NOMO-1 treated with DMSO at 0.1 percent for 48 hours (cell line): ENCODE measurements around the gene ATXN7L1.
"Not testable (repeated sequence)": the region's sequence is repeated elsewhere in the genome, so short reads cannot be mapped to it uniquely, and the experiment has no call there.

Experiments used
- DNase-seq: peaks from one replicate; lab custom pipeline; 2025; ENCODE audit not compliant: unreplicated experiment; lab: John Stamatoyannopoulos, UW

Gene ATXN7L1

DNA sequence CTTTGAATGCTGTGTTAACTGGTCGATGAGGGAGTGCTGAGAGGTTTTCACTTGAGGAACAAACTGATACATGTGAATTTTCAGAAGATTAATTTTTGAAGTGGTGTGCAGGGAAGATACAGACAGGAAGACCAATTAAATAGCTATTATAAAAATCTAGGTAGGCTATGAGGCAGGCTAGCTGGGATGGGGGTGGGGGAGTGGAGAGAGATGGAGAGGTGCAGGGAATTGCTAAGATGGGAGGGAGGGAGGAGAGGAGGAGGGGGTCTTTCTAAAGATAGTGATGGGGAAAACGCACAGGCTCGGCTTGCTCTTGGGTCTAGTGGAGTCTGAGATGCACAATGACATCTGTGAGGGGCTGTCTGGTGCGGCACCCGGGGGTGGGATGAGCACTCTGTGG is 15.2 kb downstream of the ATXN7L1 start:
- no peak for DNase-seq

DNA sequence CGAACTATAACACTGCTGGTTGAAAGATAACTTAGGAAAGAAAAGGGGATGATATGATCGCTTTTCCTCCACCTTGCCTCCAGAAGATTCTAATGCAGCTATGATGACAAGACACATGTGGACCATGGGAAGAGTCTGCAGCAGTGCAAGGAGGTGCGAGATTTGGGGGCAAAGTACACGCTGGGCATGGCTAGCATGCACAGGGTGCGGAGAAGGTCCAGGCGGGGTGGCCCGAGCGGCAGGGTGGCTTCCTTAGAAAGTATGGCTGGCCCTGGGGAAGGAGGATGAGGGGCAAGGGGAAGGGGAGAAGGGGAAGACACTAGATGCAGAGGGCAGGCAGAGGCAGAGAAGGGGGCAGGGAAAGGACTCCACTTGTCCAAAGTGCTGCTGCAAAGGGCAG is 15.6 kb downstream of the ATXN7L1 start:
- DNase-seq, result no peak

DNA sequence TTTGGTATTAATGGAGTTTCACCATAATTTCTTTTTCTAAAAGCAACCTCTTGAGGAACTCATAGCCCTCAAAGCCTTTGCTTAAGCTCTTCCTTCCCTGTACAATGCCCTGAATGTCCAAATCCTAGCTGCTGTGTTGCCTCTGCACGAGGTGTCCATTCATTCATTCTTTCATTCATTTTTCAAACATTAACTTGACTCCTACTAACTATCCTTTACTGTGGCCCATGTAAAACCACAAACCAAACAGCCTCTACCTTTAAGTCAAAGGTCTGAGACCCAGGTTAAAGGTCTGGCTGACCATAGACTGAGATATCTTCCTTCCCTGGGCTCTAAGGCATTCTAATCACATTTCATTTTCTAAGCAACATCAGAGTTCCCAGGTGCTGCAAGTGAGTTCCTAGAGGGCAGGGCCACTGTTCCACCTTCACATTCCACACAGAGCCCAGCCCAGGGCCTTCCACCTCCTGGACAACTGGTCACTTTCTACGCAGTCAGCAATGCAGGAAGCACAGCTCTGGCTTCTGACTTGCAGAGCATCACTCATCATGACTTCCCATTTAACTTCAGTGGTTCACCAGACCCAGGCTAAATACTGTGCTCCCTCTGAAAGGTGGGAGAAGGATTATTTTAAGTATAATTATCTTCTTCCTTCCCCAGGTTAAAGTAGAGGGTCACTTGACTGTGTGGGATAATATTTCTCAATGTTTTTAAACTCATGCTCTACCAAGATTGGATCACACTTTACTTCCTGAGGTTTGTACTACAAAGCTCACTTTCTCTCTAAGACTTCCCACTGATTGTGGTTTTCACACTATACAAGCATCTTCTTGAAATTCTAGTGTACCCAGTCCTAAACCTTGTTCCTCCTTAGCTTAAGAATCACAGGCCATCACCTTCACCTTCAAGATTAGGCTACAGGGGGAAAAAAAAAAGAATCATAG is 19.1 kb downstream of the ATXN7L1 start:
- DNase-seq, result no peak

DNA sequence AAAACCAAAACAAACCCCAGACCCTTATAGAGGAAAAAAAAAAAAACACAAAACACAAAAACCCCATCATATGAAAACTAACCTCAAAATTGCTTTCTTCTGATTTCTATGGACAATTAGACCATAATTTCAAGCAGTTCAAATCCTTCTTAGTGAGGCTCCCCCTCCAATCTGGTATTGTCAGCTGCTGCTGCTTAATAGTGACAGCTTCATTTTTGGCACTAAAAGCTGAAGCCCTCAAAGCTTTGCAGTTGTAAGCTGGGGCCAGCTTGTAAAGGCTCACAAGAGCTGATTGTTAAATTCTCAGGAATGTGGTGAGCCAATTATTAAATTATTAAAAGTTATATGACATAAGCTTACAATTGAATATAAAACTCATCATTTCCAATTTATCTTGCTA is 21.9 kb downstream of the ATXN7L1 start:
- no peak for DNase-seq

DNA sequence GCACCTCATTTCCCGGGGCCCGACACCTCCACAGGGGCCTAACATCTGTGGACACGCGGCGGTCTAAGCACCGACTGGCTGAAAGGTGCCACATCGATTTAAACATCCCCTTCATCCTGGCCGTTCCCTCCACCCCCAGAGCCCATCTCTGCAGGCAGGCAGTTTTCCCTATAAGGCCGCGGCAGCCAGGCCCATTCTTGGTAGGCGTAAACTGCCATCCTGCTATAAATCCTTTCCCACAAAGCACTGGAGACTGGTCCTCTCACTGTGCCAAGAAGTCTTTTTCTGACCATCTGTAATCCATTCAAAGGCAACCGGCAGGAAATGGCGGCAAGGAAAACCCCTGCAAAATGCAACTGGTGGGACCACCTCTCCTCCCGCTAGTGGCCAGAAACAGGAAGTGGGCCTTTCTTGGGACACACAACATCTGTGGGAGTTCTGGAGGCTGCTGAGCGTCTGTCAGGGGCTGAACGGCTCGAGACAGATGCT is 22.4 kb downstream of the ATXN7L1 start:
- no peak for DNase-seq

DNA sequence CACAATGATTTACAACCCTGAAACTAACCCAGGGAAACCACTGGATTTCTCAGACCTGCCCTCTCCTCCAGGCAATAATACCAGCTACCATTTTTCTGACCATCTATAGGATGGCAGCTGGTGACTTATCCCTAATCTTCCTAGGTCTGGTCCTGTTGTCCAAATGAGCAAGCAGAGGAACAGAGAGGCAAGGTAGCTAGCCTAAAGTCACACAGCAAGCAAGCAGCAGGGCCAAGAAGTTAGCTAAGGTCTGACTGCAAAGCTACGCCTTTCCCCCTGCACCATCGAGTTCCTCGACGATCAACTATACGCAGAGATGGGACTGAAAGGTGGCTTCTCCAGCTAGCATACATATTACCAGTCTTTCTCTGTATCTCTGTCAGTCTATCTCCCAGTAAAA is 25.3 kb downstream of the ATXN7L1 start:
- DNase-seq, result no peak

DNA sequence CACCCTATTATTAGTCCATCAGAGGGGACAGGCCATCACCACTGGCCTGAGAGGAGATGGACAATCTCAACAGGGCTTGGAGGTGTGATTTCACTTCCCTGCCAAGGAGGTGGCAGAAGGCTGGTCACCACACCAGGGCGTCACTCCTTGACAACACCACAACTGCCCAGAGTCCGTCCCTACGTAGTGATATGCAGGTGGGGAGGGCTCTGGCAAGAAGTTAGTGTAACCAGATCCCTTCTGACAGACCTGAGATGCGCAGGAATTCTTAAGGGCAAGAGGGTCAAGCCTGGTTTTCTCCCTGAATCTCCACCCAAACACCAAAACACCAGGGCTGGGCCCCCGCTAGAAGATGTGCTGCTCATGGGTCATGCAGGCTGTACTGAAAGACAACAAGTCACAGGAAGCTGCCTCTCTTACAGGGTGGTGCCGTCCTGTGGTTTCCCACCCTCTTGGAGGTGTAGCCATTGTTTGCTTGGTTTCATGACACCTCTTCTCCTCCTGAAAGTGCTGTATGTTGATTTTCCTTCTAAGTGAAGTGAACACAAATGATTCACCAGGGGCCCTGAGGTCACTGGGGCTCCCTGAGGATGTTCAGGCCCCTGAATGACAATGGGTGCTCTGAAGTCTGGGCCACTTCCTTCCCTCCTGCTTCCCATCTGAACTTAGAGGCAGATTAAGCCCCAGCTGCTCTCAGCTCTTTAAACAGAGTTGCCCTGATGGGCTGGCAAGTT is 27.1 kb downstream of the ATXN7L1 start:
- DNase-seq, result no peak

DNA sequence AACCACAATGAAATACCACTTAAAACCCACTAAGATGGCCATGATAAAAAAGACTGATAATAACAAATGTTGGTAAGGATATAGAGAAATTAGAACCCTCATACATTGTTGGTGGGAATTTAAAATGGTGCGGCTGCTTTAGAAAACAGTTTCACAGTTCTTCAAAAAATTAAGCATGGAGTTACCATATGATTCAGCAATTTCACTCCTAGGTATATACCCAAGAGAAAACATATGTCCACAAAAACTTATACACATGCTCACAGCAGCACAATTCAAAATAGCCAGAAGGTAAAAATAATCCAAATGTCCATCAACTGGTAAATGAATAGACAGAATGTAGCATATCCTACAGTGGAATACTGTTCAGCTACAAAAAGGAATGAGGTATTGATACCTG is 30.0 kb downstream of the ATXN7L1 start:
- no peak for DNase-seq

DNA sequence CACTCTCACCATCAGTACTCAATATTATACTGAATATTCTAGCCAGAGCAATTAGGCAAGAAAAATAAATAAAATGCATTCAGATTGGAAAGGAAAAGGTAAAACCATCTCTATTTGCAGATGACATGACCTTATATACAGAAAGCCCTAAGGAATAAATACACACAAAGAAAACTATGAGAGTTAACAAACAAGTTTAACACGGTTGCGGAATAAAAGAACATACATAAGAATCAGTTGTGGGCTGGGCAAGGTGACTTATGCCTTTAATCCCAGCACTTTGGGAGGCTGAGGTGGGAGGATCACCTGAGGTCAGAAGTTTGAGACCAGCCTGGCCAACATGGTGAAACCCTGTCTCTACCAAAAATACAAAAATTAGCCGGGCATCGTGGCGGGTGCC is 31.7 kb downstream of the ATXN7L1 start:
- DNase-seq, result not testable (repeated sequence)

DNA sequence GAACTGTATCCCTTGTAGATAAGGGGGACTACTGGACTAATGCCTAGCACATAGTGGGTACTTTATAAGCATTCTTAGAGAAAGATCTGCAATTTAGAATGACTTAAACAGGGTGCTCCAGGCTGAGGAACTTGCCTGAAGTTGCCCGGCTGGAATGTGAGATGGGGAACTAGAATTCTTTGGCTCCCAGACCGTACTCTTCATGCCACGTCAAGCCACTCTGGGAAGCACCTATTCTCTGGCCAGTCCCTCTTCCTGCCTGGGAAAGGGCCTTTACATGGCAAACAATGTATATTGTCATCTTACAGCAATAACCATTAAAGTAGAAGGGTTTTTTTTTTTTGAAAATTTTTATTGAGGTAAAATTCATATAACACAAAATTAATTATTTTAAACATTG is 34.5 kb downstream of the ATXN7L1 start:
- DNase-seq, result no peak

DNA sequence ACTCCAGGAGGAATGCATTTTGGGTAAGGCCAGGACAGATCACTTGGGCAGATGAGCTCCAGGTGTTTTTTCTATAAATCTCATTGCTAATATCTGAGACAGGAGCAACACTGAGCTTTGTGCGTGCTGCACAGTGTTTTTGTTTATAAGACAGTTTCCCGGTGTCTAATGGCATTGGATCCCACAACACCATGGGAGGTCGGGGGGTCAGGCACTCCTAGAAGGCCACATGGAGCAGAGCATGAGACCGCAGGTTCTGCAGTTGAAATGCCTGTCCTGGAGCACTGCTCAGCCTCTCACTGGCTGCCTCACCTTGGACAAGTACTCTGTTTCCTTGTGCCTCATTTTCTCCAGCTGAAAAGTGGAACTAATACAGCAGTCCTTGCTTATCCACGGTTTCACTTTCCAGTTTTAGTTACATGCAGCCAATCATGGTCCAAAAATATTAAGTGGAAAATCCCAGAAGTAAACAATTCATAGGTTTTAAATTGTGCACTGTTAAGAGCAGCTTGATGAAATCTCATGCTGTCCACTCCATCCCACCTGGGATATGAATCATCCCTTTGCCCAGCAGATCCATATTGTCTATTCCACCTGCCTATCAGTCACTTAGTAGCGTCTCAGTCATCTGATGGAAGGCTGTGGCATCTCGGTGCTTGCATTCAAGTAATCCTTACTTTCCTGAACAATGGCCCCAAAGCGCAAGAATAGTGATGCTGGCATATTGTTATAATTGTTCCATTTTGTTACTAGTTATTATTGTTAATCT is 35.2 kb downstream of the ATXN7L1 start:
- DNase-seq, result no peak

DNA sequence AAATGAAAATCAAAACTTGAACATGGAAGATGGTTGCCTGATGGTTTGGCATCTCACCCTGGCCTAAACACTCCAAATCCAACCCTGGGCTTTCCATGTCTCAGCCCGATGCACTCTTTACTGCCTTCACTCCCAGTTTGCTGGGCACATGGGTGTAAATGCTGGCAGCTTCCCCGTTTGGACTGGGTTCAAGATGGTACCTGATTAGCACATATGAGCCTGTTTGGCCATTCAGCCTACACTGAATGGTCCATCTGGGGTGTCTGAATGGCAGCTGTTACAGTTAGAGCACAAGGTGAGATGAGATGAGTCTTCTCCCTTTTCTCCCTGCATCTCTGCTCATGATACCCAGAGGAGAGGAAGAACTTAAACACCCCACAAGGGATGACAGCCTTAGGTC is 37.1 kb downstream of the ATXN7L1 start:
- DNase-seq, result no peak

DNA sequence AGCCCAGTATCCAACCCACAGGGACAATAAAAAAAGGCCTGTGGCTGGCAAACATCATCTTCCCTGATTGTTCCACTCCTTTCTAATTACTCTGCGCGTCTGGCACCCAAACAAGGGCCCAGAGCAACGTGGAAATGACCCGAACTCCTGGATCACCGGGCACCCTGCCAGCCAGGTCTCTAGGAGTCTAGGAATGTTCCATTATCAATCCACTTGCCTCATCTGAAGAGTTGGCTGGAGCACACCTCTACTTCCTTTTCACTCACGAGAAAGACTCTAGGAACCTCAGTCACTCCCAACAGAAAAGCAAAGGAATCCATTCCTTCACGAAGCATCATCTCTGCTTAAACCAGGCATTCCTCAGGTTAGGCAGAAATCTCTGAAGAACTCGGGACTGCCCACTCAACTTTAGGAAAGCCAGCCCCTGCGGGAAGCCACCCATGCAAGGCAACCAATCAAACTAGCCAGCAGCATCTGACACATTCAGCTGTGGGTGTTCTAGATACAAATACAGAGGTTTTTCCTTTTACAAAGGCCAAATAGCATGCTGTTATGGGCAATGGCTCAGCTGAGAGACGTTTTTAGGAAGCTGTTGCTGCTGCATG is 37.7 kb downstream of the ATXN7L1 start:
- DNase-seq, result no peak

DNA sequence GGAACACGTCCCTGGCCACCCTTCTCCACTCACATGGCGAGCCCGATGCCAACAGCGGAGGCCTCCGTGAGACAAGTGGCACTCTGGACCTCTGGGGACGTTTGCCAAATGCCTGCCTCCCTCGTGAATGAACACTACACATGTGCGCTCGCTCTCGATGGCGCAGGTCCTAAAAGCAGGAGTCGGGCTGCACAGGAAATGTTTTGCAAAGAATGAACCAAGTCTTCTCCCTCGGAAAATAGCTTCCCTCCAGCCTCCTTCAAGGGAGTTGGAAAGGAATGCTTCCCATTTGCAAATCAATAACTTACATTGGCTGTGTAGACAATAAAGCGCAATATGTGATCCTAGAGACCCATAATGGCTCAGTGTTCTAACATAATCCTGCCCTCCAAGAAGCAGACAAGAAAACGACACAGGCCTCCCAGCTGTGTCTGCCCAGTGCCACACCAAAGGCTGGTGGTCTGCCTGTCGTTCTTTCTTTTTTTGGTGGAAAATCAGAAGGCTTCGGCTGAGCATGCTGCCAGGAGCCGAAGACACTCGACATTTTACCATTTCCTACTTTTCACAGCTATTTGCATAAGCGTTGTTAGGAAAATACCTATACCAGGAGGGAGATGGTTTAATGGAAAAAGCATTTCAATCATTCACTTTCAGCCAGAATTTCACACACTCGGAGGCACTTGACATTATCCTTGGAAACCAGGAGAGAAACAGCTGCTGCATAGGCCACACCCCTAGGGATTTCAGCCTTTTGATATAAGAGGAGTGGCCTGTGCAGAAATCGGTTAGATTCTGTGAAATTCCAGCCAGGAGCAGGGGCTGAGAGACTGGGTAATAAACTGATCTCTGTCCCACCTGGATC is 38.4 kb downstream of the ATXN7L1 start:
- DNase-seq, result no peak

DNA sequence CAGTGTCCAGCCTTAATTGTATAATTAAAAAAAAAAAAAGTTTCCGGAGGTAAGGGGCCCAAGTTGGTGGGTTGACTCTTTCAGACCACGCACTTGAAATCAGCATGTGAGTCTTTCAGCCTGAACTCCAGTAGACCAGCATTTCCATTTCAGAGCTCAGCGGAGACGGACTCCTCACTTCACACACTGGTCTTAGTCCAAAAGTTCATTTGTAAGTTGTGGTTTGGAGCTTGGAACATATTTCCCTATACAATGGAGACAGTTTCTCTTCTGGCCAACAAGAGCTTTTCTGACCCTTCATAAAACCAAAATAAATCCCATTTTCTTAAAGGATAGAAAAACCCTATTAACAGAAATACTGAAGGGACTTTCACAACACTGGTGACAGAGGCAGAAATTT is 41.0 kb downstream of the ATXN7L1 start:
- no peak for DNase-seq

DNA sequence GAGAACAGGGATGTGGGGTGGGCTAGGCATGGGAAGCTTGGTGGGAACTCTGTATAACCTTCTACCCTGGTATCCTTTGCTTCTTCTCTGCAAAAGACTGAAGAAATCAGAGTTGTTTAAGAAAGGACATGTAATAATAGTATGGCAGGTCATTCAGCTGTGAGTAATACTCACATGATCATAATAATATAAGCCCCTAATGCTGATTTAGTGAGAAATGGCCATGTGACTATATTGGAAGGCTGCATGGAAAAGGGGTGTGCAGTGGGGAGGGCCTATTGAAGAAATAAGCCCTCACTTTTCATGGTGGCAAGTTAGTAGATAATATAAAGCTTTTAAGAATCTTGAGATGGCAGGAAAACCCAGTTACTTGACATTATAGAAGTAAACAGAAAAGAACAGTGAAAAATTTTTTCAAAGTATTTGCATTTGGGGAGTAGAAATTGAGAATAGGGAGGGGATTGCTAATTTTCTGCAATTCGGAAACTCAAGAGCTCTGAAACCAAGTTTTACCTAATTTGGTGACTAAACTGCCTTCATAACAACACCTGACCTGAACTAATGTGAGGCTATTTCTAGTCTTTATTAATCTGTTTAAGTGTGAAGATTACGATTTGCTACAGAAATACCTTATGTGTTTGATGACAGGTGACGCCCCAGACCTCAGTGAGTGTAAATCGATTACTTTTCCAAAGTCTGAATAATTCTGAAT is 44.4 kb downstream of the ATXN7L1 start:
- no peak for DNase-seq

DNA sequence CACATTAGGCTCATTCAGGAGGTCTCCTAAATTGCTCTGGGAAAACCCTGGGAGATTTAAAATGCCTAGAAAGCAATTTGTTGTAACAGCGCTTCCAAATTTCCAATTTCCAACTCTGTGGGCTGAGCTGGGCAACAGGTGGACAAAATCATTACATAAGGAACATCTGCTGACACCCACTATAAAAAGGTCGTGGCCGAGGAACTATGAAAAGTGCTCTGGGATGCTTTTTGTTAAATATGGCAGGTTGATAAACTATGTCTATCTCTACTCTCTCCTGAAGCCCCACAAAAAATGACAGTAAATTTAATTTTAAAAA is 45.1 kb downstream of the ATXN7L1 start:
- no peak for DNase-seq

DNA sequence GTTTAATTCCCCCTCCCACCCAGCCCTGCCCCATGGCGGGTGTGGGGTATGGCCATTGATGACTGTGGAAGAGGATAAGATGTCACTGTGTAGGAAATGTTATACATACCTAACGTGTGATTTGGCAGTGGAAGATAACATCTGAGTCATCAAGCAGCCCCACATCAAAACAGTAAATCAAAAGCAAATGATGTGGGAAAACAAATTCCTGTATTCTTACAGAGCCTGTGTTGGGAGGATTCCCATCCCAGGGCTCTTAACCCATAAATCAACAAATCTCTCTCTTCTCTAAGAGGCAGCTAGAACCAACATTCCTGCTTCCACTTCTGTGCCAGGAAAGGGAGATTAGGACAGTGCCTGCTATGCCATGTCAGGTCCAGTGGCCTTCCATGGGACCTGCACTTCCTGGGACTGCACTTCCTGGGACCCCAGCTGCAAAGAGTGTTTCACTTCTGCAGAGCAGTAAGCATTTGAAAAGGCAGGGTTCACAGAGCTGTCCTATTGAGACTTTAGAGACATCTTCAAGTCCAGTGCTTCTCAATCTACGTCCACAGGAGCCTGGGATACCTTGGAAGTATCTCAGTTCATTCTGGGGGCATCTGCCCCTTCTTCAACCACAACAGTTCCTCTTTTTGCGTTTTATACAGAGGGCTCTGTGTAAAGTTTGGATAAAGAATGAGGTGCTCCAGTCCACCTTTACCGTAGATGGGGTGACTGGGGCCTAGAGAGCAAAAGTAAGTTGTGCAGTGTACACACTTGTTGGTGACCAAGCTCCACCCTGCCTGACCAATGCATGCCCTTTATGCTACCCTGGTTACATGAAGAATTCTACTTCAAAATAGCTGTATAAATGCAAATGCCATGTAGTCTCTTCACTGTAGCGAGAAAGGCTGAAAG is 45.7 kb downstream of the ATXN7L1 start:
- no peak for DNase-seq
